CD14-positive monocyte (primary cell): ENCODE data around the gene ATL1. TPM values are rescaled to one million over a fixed set of nuclear protein-coding genes. Genes with fewer than 3 reads are reported as not detected.

Experiments
- DNase-seq, 3 donors: peaks; one replicate each; pipeline ENCODE4 v3.0.0-alpha.2; 2011 to 2022
- H2AFZ ChIP-seq: 2 replicates; pipeline ENCODE4 v1.6.0; 2012; ENCODE audit warnings: mild to moderate bottlenecking, low read depth, low read length, inconsistent platforms; ENCODE audit not compliant: insufficient read depth, poor library complexity, severe bottlenecking
- H3K27ac ChIP-seq, 2 donors: 1 replicate in 1 of 2; 2 replicates in 1 of 2; pipeline ENCODE4 v1.5.1; 2012 to 2013; ENCODE audit warnings: low read length in 2 of 2, control low read depth in 1 of 2, inconsistent platforms in 1 of 2, low read depth in 1 of 2, mild to moderate bottlenecking in 1 of 2
- H3K27me3 ChIP-seq, 2 donors: one replicate each; pipeline versions ENCODE4 v1.6.0 to v1.6.1; 2011 to 2013; ENCODE audit warnings: low read length in 2 of 2; ENCODE audit not compliant: control insufficient read depth in 2 of 2, insufficient read depth in 2 of 2
- H3K36me3 ChIP-seq, 2 donors: replicated peaks in 1 of 2; 1 replicate in 1 of 2; 2 replicates in 1 of 2; pipeline versions ENCODE4 v1.5.1 to v1.6.1; 2012 to 2013; ENCODE audit warnings: low read length in 2 of 2, control low read depth in 1 of 2, inconsistent platforms in 1 of 2, mild to moderate bottlenecking in 1 of 2; ENCODE audit not compliant: insufficient read depth in 2 of 2, control insufficient read depth in 1 of 2
- H3K4me1 ChIP-seq, 2 donors: 1 replicate in 1 of 2; 2 replicates in 1 of 2; pipeline versions ENCODE4 v1.5.1 to v1.6.1; 2012 to 2013; ENCODE audit warnings: low read length in 2 of 2, control low read depth in 1 of 2, inconsistent platforms in 1 of 2, mild to moderate bottlenecking in 1 of 2, moderate library complexity in 1 of 2; ENCODE audit not compliant: insufficient read depth in 2 of 2, control insufficient read depth in 1 of 2
- H3K4me2 ChIP-seq: replicated peaks from 2 replicates; pipeline ENCODE3; 2012; ENCODE audit warnings: low read length, moderate library complexity, mild to moderate bottlenecking; ENCODE audit not compliant: poor library complexity, severe bottlenecking; ENCODE audit errors: extremely low read depth
- H3K4me3 ChIP-seq, 3 experiments: fragments of 200-600 bp in 1 of 3; sonication (generic) in 1 of 3; replicated peaks in 1 of 3; 1 replicate in 2 of 3; 2 replicates in 1 of 3; pipeline ENCODE4 v1.5.1; 2011 to 2013; ENCODE audit warnings: low read length in 3 of 3, mild to moderate bottlenecking in 3 of 3, control low read depth in 2 of 3, low read depth in 2 of 3, inconsistent platforms in 1 of 3, moderate library complexity in 1 of 3
- H3K79me2 ChIP-seq: 2 replicates; pipeline ENCODE4 v1.6.0; 2012; ENCODE audit warnings: mild to moderate bottlenecking, control low read depth, inconsistent platforms, low read length, moderate library complexity; ENCODE audit not compliant: insufficient read depth
- H3K9ac ChIP-seq: 2 replicates; pipeline ENCODE4 v1.6.0; 2017; ENCODE audit warnings: low read length, mild to moderate bottlenecking; ENCODE audit not compliant: insufficient read depth, poor library complexity, severe bottlenecking
- H3K9me3 ChIP-seq, 2 donors: replicated peaks in 1 of 2; 1 replicate in 1 of 2; 2 replicates in 1 of 2; pipeline versions ENCODE4 v1.5.1 to v1.6.1; 2012 to 2013; ENCODE audit warnings: low read length in 2 of 2, control low read depth in 1 of 2; ENCODE audit not compliant: control insufficient read depth in 1 of 2, insufficient read depth in 1 of 2
- H4K20me1 ChIP-seq: 2 replicates; pipeline ENCODE4 v1.6.0; 2012; ENCODE audit warnings: mild to moderate bottlenecking, low read length, control low read depth, moderate library complexity; ENCODE audit not compliant: insufficient read depth
- H3K27ac Mint-ChIP-seq, 7 donors: one replicate each; pipeline ENCODE4 v1.8.0; 2020; ENCODE audit warnings: mild to moderate bottlenecking in 7 of 7, mixed read lengths in 7 of 7, moderate library complexity in 6 of 7, inconsistent platforms in 2 of 7
- H3K27me3 Mint-ChIP-seq, 3 donors: one replicate each; pipeline ENCODE4 v1.8.0; 2021 to 2022; ENCODE audit warnings: low read depth in 3 of 3, mild to moderate bottlenecking in 3 of 3, mixed read lengths in 3 of 3, moderate library complexity in 3 of 3, inconsistent platforms in 1 of 3
- H3K36me3 Mint-ChIP-seq, 2 donors: one replicate each; pipeline ENCODE4 v1.8.0; 2020; ENCODE audit warnings: mixed read lengths in 2 of 2, inconsistent platforms in 1 of 2, mild to moderate bottlenecking in 1 of 2
- H3K4me1 Mint-ChIP-seq: one replicate; pipeline ENCODE4 v1.8.0; 2020; ENCODE audit warnings: mild to moderate bottlenecking, mixed read lengths
- H3K4me3 Mint-ChIP-seq, 2 donors: one replicate each; pipeline ENCODE4 v1.8.0; 2020; ENCODE audit warnings: mild to moderate bottlenecking in 2 of 2, mixed read lengths in 2 of 2, moderate library complexity in 1 of 2
- H3K9me3 Mint-ChIP-seq, 7 donors: one replicate each; pipeline ENCODE4 v1.8.0; 2020 to 2022; ENCODE audit warnings: mixed read lengths in 7 of 7, mild to moderate bottlenecking in 6 of 7, moderate library complexity in 6 of 7, inconsistent platforms in 2 of 7
- CTCF ChIP-seq: fragments of 200-600 bp; IDR thresholded peaks from one replicate; pipeline ENCODE4 v1.8.0; 2022; ENCODE audit warnings: antibody characterized with exemption, mild to moderate bottlenecking
- WGBS: methylation state at CpG from one replicate; pipeline ENCODE4 v1.1.5; 2013; ENCODE audit warnings: missing lambda C conversion rate; ENCODE audit not compliant: insufficient coverage; 5-methylcytosine and 5-hydroxymethylcytosine counted together
- intact Hi-C, 2 donors: fragments of 100-400 bp; cut with micrococcal nuclease; formaldehyde crosslinking; loops; one replicate each; pipeline versions ENCODE4 v1.15.0 to v1.15.1; 2023
- polyA plus RNA-seq, 3 donors: library from polyadenylated mRNA; depleted of rRNA in 1 of 3; unstranded in 2 of 3; stranded (reverse) in 1 of 3; fragments of 300-500 nt in 2 of 3; fragments of >200 nt in 1 of 3; fragmentation: Illumina TruSeq in 2 of 3; gene quantifications; 1 replicate in 2 of 3; 2 replicates in 1 of 3; pipeline ENCODE4 v1.2.3, GENCODE V29; 2012 to 2021

Gene ATL1
- polyA plus RNA-seq, 3 donors, result 0.36 to 1.1 (median 0.99) TPM

GRCh38 chr14:50631408-50631821 is 71.5 kb downstream of the ATL1 start:
- H3K27ac Mint-ChIP-seq, result no peak overlapping the region
- no peaks in the 10 kb centered on the region for H3K4me1 ChIP-seq
- no peak overlapping the region for H3K4me3 ChIP-seq
- H2AFZ ChIP-seq, result no peak overlapping the region
- no peaks in the 10 kb centered on the region for H3K27me3 Mint-ChIP-seq
- no peaks in the 10 kb centered on the region for H3K9me3 ChIP-seq
- WGBS, result 100% methylated on average over 2 of the region's 4 CpGs
- no peaks in the 10 kb centered on the region for H3K9me3 Mint-ChIP-seq
- intact Hi-C loops, result no loop called here
- no peaks in the 10 kb centered on the region for H3K27me3 ChIP-seq
- H3K36me3 ChIP-seq, result peaks cover 0 to 2% of the 10 kb centered on the region in 2 donors
- no peak overlapping the region for H3K9ac ChIP-seq
- H3K4me2 ChIP-seq, result no peak overlapping the region
- no peak overlapping the region for H3K4me3 Mint-ChIP-seq
- no peaks in the 10 kb centered on the region for H3K4me1 Mint-ChIP-seq
- no peak overlapping the region for H3K27ac ChIP-seq
- no peak for TF ChIP-seq CTCF
- peaks cover under 1 to 3% of the 10 kb centered on the region in 2 donors for H3K36me3 Mint-ChIP-seq
- H3K79me2 ChIP-seq, result no peaks in the 10 kb centered on the region
- no peak for DNase-seq
- no peaks in the 10 kb centered on the region for H4K20me1 ChIP-seq

- no peak overlapping the region for H2AFZ ChIP-seq
- no peaks in the 10 kb centered on the region for H3K79me2 ChIP-seq
- Mint-ChIP-seq H3K4me3 (no peak overlapping the region), H3K36me3 (peaks cover 11 to 13% of the 10 kb centered on the region in 2 donors), H3K27ac (no peak overlapping the region), H3K4me1 (no peaks in the 10 kb centered on the region), H3K9me3 (no peaks in the 10 kb centered on the region), H3K27me3 (no peaks in the 10 kb centered on the region)
- no peaks in the 10 kb centered on the region for H4K20me1 ChIP-seq
- no peak overlapping the region for H3K9ac ChIP-seq
- intact Hi-C loops, result no loop called here
- no peak overlapping the region for H3K27ac ChIP-seq
- WGBS, result no CpG with 5 or more reads among the region's 4 CpGs
- H3K4me1 ChIP-seq, result no peaks in the 10 kb centered on the region
- no peak overlapping the region for H3K4me2 ChIP-seq
- peaks cover 0 to 2% of the 10 kb centered on the region in 2 donors for H3K36me3 ChIP-seq
- TF ChIP-seq CTCF, result no peak
- no peak overlapping the region for H3K4me3 ChIP-seq
- DNase-seq, result no peak
- H3K27me3 ChIP-seq, result no peaks in the 10 kb centered on the region
- no peaks in the 10 kb centered on the region for H3K9me3 ChIP-seq
These were observed 74.0 kb downstream of the ATL1 start for GRCh38 chr14:50633954-50634353.
